GM21717 (cell line): ENCODE results near the gene EIF2S1.
"Not testable (repeated sequence)": the region's sequence is repeated elsewhere in the genome, so short reads cannot be mapped to it uniquely, and the experiment has no call there.

Experiments
- ATAC-seq: cut with Tn5 transposase; IDR thresholded peaks from one replicate; pipeline ENCODE4 v1.9.1; 2021; ENCODE audit warnings: mild to moderate bottlenecking, moderate library complexity; ENCODE audit not compliant: unreplicated experiment

Gene EIF2S1

GRCh38 chr14:67371247-67372148 lies 11.4 kb downstream of the EIF2S1 start:
- ATAC-seq, result no peak

GRCh38 chr14:67372833-67373232 lies 12.7 kb downstream of the EIF2S1 start:
- ATAC-seq, result no peak

GRCh38 chr14:67373347-67373746 lies 13.2 kb downstream of the EIF2S1 start:
- no peak for ATAC-seq

- no peak for ATAC-seq
Measured at GRCh38 chr14:67377916-67378315, 17.8 kb downstream of the EIF2S1 start.

GRCh38 chr14:67385120-67385519 lies 25.0 kb downstream of the EIF2S1 start:
- no peak for ATAC-seq

- ATAC-seq, result no peak
Measured at GRCh38 chr14:67385618-67386017, 25.5 kb downstream of the EIF2S1 start.

- ATAC-seq, result no peak
Measured at GRCh38 chr14:67387195-67387594, 27.1 kb downstream of the EIF2S1 start.

- ATAC-seq, result no peak
Measured at GRCh38 chr14:67389275-67389674, 29.1 kb downstream of the EIF2S1 start.

GRCh38 chr14:67389811-67390534 lies 29.8 kb downstream of the EIF2S1 start:
- no peak for ATAC-seq

GRCh38 chr14:67391268-67391667 lies 31.1 kb downstream of the EIF2S1 start:
- no peak for ATAC-seq

- ATAC-seq, result no peak
Measured at GRCh38 chr14:67392123-67392522, 32.0 kb downstream of the EIF2S1 start.

GRCh38 chr14:67392800-67393199 lies 32.7 kb downstream of the EIF2S1 start:
- ATAC-seq, result no peak

GRCh38 chr14:67393689-67394088 lies 33.6 kb downstream of the EIF2S1 start:
- no peak for ATAC-seq

GRCh38 chr14:67395086-67395875 lies 35.2 kb downstream of the EIF2S1 start:
- no peak for ATAC-seq

GRCh38 chr14:67395876-67396189 lies 35.7 kb downstream of the EIF2S1 start:
- no peak for ATAC-seq

GRCh38 chr14:67396381-67396970 lies 36.3 kb downstream of the EIF2S1 start:
- no peak for ATAC-seq

- ATAC-seq, result no peak
Measured at GRCh38 chr14:67397536-67397935, 37.4 kb downstream of the EIF2S1 start.

GRCh38 chr14:67400434-67400833 lies 40.3 kb downstream of the EIF2S1 start:
- ATAC-seq, result no peak

- no peak for ATAC-seq
Measured at GRCh38 chr14:67405771-67406170, 45.6 kb downstream of the EIF2S1 start.

GRCh38 chr14:67408122-67408801 lies 48.1 kb downstream of the EIF2S1 start:
- ATAC-seq, result not testable (repeated sequence)
